Astrocyte of the cerebellum (primary cell): ENCODE data around the gene MT1F.

ENCODE experiments used
- DNase-seq: peaks from one replicate; pipeline ENCODE4 v3.0.0-alpha.2; 2011; ENCODE audit warnings: low read depth
- H3K4me3 ChIP-seq: 2 replicates; pipeline ENCODE4 v1.5.1; 2011; ENCODE audit warnings: mild to moderate bottlenecking, low read depth, low read length, moderate library complexity
- in situ Hi-C: cut with HindIII; loops from 2 replicates; pipeline ENCODE4 v1.10.0; 2017; ENCODE audit warnings: low sequenced_read_pairs
- TF ChIP-seq, protein P1 (sequence below): IDR thresholded peaks from 2 replicates; pipeline ENCODE4 v1.5.1; 2012; ENCODE audit warnings: low read length, low read depth, moderate library complexity, mild to moderate bottlenecking; ENCODE audit errors: missing control alignments

Gene MT1F

GRCh38 chr16:56626685-56627084 is 31.1 kb upstream of the MT1F start:
- no peak for DNase-seq

DNA sequence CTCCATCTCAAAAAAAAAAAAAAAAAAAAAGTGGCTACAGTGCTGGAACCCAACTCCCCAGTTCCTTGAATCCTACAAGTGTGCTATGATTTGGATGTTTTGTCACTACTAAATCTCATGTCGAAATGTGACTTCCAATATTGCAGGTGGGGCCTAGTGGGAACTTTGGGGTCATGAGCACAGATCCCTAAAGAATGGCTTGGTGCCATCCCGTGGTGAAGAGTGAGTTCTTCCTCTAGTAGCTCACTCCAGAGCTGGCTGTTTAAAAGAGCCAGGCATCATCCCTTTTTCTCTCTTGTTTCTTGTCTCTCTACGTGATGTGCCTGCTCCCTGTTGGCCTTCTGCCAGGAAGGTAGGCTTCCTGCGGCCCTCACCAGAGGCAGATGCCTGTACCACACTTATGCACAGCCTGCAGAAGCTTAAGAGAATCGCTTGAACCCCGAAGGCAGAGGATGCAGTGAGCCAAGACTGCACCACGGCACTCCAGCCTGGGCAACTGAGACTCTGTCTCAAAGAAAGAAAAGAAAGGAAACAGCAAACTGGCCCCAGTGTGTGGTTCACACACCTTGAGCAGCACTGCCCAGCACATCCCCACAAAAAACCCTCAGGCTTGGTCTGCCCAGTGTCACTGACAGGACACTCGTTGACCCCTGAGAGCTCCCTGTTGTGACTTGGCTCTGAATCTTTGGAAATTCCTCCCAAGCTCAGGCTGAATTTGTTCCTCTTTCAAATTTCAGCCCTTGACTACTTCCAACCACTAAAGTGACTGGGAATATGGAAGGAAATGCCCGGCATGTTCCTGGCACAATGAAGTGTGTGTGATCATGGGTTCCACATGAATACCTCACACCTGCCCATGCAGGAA is 29.0 kb upstream of the MT1F start:
- in situ Hi-C loops = no loop called here
- TF ChIP-seq, protein P1, sequence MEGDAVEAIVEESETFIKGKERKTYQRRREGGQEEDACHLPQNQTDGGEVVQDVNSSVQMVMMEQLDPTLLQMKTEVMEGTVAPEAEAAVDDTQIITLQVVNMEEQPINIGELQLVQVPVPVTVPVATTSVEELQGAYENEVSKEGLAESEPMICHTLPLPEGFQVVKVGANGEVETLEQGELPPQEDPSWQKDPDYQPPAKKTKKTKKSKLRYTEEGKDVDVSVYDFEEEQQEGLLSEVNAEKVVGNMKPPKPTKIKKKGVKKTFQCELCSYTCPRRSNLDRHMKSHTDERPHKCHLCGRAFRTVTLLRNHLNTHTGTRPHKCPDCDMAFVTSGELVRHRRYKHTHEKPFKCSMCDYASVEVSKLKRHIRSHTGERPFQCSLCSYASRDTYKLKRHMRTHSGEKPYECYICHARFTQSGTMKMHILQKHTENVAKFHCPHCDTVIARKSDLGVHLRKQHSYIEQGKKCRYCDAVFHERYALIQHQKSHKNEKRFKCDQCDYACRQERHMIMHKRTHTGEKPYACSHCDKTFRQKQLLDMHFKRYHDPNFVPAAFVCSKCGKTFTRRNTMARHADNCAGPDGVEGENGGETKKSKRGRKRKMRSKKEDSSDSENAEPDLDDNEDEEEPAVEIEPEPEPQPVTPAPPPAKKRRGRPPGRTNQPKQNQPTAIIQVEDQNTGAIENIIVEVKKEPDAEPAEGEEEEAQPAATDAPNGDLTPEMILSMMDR = no peak
- no peak overlapping the region for H3K4me3 ChIP-seq
- DNase-seq = no peak

More at GRCh38 chr16:56626685-56627084, 31.1 kb upstream of the MT1F start:
- TF ChIP-seq, protein P1 = no peak
- in situ Hi-C loops = no loop called here
- H3K4me3 ChIP-seq = peak overlapping the region; percentile 48

DNA sequence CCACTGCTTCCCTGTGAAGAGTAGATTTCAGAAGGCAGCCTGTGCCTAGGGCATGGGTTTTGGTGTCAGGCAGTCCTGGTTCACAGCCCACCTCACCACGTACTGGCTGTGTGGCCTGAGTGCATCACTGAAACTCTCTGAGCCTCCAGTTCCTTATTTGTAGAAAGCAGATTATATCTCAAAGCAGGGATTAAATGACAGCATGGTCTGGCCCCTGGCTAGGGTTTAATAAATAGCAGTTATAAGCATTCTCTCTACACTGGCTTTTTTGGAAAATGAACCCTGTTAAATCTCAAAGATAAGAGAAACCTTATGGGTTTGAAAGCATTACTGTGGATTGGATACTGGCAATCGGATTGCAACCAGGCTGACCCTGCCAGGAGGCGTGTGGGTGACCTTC is 28.2 kb upstream of the MT1F start:
- in situ Hi-C loops = no loop called here
- no peak overlapping the region for H3K4me3 ChIP-seq
- TF ChIP-seq, protein P1 = no peak
- DNase-seq = no peak

DNA sequence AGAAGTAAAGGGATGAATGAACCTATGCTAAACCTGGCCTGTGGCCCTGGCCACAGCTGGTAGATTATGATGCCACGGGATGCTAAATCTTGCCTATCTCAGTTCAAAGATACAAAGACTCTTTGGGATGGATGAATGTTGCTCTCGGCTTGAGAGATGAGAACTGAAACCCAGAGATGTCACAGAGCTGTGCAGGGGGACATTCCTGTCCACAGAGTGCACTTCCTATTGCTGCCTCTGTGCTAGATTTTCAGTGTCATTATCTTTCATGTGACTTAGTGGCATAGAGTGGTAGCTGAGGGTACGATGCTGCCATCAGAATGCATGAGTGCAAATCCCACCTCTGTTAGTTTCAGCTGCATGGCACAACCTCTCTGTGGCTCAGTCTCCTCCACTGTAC is 27.6 kb upstream of the MT1F start:
- TF ChIP-seq, protein P1 = no peak
- in situ Hi-C loops = no loop called here
- no peak overlapping the region for H3K4me3 ChIP-seq
- DNase-seq = no peak

GRCh38 chr16:56631197-56631596 is 26.6 kb upstream of the MT1F start:
- TF ChIP-seq, protein P1 = no peak
- no peak overlapping the region for H3K4me3 ChIP-seq
- no peak for DNase-seq
- in situ Hi-C loops = no loop called here

DNA sequence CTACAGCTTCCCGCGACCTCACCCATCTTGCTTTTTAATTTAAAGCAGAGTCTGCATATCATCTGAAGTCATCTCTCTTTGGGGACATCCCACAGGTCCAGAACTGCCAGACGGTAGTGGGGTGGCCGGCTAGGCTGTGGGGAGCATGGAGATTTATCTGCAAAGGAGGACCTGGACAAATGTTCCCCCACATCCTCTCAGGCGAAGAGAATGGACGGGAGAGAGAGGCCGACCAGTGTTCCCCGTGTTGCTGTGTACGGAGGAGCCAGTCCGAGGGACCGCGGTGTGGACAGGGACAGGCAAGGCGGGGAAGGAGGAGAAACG is 26.0 kb upstream of the MT1F start:
- H3K4me3 ChIP-seq = peak overlapping the region; percentile 38
- DNase-seq = no peak
- TF ChIP-seq, protein P1 = no peak
- in situ Hi-C loops = no loop called here
